HUES64 (cell line): Measurements from ENCODE around the gene LARP6.

Source experiments
- H3K27ac ChIP-seq: 2 replicates; pipeline ENCODE4 v1.7.0; 2013; ENCODE audit warnings: low read depth, low read length, inconsistent platforms
- H3K27me3 ChIP-seq: 2 replicates; pipeline ENCODE4 v1.6.1; 2013; ENCODE audit warnings: mild to moderate bottlenecking, low read length; ENCODE audit not compliant: insufficient read depth
- H3K36me3 ChIP-seq: 2 replicates; pipeline ENCODE4 v1.6.1; 2013; ENCODE audit warnings: mild to moderate bottlenecking, low read length; ENCODE audit not compliant: insufficient read depth
- H3K4me1 ChIP-seq: 2 replicates; pipeline ENCODE4 v1.6.1; 2013; ENCODE audit warnings: mild to moderate bottlenecking, low read length, moderate library complexity; ENCODE audit not compliant: insufficient read depth
- H3K4me3 ChIP-seq: 2 replicates; pipeline ENCODE4 v1.5.1; 2013; ENCODE audit warnings: mild to moderate bottlenecking, low read length, moderate library complexity
- H3K9ac ChIP-seq: 2 replicates; pipeline ENCODE4 v1.6.1; 2013; ENCODE audit warnings: mild to moderate bottlenecking, low read depth, low read length
- H3K9me3 ChIP-seq: 2 replicates; pipeline ENCODE4 v1.6.1; 2013; ENCODE audit warnings: low read depth, low read length; ENCODE audit not compliant: insufficient read depth
- WGBS: fragments of 150-250, 120-280 bp; methylation state at CpG from one replicate; pipeline ENCODE4 v1.1.7; 2013; ENCODE audit warnings: missing lambda C conversion rate; 5-methylcytosine and 5-hydroxymethylcytosine counted together

LARP6 gene

GRCh38 chr15:70792171-70792573 is 61.8 kb downstream of the LARP6 start:
- H3K27me3 ChIP-seq: no peaks in the 10 kb centered on the region
- H3K9me3 ChIP-seq: no peaks in the 10 kb centered on the region
- no peak overlapping the region for H3K27ac ChIP-seq
- H3K36me3 ChIP-seq: no peaks in the 10 kb centered on the region
- H3K4me3 ChIP-seq: no peak overlapping the region
- no peak overlapping the region for H3K9ac ChIP-seq
- H3K4me1 ChIP-seq: peaks cover 3% of the 10 kb centered on the region; the same call in 1 of the 2 replicates
- WGBS: 82% methylated on average over 2 of the region's 2 CpGs

- H3K27ac ChIP-seq: no peak overlapping the region
- H3K4me1 ChIP-seq: peaks cover 3% of the 10 kb centered on the region; the same call in 1 of the 2 replicates
- H3K36me3 ChIP-seq: no peaks in the 10 kb centered on the region
- no peak overlapping the region for H3K4me3 ChIP-seq
- WGBS: 89% methylated on average over 4 of the region's 5 CpGs
- no peaks in the 10 kb centered on the region for H3K27me3 ChIP-seq
- no peaks in the 10 kb centered on the region for H3K9me3 ChIP-seq
- no peak overlapping the region for H3K9ac ChIP-seq
Measured at GRCh38 chr15:70791259-70791658, 62.7 kb downstream of the LARP6 start.

- 63% methylated on average over 4 of the region's 4 CpGs for WGBS
- Histone ChIP-seq H3K9me3 (no peaks in the 10 kb centered on the region), H3K9ac (no peak overlapping the region), H3K27me3 (no peaks in the 10 kb centered on the region), H3K27ac (no peak overlapping the region), H3K4me1 (peaks cover 3% of the 10 kb centered on the region; the same call in 1 of the 2 replicates), H3K36me3 (no peaks in the 10 kb centered on the region), H3K4me3 (no peak overlapping the region)
Measured at GRCh38 chr15:70789213-70789612, 64.7 kb downstream of the LARP6 start.

GRCh38 chr15:70788114-70789049 is 65.6 kb downstream of the LARP6 start:
- H3K9me3 ChIP-seq: no peaks in the 10 kb centered on the region
- no peaks in the 10 kb centered on the region for H3K36me3 ChIP-seq
- peaks cover 7% of the 10 kb centered on the region; the same call in 1 of the 2 replicates for H3K4me1 ChIP-seq
- no peaks in the 10 kb centered on the region for H3K27me3 ChIP-seq
- H3K27ac ChIP-seq: no peak overlapping the region
- WGBS: 89% methylated on average over 6 of the region's 6 CpGs
- no peak overlapping the region for H3K9ac ChIP-seq
- no peak overlapping the region for H3K4me3 ChIP-seq

- no peak overlapping the region for H3K9ac ChIP-seq
- 98% methylated on average over 4 of the region's 4 CpGs for WGBS
- no peaks in the 10 kb centered on the region for H3K9me3 ChIP-seq
- no peaks in the 10 kb centered on the region for H3K36me3 ChIP-seq
- no peak overlapping the region for H3K27ac ChIP-seq
- no peak overlapping the region for H3K4me3 ChIP-seq
- H3K27me3 ChIP-seq: no peaks in the 10 kb centered on the region
- H3K4me1 ChIP-seq: peaks cover 7% of the 10 kb centered on the region; the same call in 1 of the 2 replicates
Measured at GRCh38 chr15:70786996-70787395, 67.0 kb downstream of the LARP6 start.

- no peak overlapping the region for H3K4me3 ChIP-seq
- H3K9me3 ChIP-seq: no peaks in the 10 kb centered on the region
- H3K27ac ChIP-seq: no peak overlapping the region
- no peaks in the 10 kb centered on the region for H3K36me3 ChIP-seq
- H3K27me3 ChIP-seq: no peaks in the 10 kb centered on the region
- H3K4me1 ChIP-seq: peaks cover 8% of the 10 kb centered on the region; the same call in 1 of the 2 replicates
- H3K9ac ChIP-seq: no peak overlapping the region
- WGBS: 62% methylated on average over 4 of the region's 6 CpGs
Measured at GRCh38 chr15:70783610-70784022, 70.3 kb downstream of the LARP6 start.

GRCh38 chr15:70783041-70783440 is 70.9 kb downstream of the LARP6 start:
- Histone ChIP-seq H3K4me3 (no peak overlapping the region), H3K4me1 (peaks cover 8% of the 10 kb centered on the region; the same call in 1 of the 2 replicates), H3K9ac (no peak overlapping the region), H3K9me3 (no peaks in the 10 kb centered on the region), H3K36me3 (no peaks in the 10 kb centered on the region), H3K27ac (no peak overlapping the region), H3K27me3 (no peaks in the 10 kb centered on the region)
- 93% methylated on average over 3 of the region's 3 CpGs for WGBS

- Histone ChIP-seq H3K27ac (no peak overlapping the region), H3K9me3 (no peaks in the 10 kb centered on the region), H3K4me1 (peaks cover 8% of the 10 kb centered on the region; the same call in 1 of the 2 replicates), H3K27me3 (no peaks in the 10 kb centered on the region), H3K9ac (no peak overlapping the region), H3K4me3 (no peak overlapping the region), H3K36me3 (no peaks in the 10 kb centered on the region)
- WGBS: 84% methylated on average over 5 of the region's 5 CpGs
Measured at GRCh38 chr15:70781236-70781635, 72.7 kb downstream of the LARP6 start.
